ENCODE results near the gene CISD1. TPM values are rescaled to one million over a fixed set of nuclear protein-coding genes. Genes with fewer than 3 reads are reported as not detected.
"Not testable (repeated sequence)": the region's sequence is repeated elsewhere in the genome, so short reads cannot be mapped to it uniquely, and the experiment has no call there.

The CISD1 gene
- total RNA-seq: 4.0 TPM

GRCh38 chr10:58268946-58269781, at the start of gene CISD1:
TSS of gene CISD1 (plus strand) at chr10:58269162. CDS start at chr10:58269274, 112 bp downstream.
- peak; percentile 95 to 99 (median 99) for DNase-seq (ENCODE audit: low read depth in 2 of 3, low spot score in 2 of 3)

- DNase-seq (ENCODE audit: low read depth in 2 of 3, low spot score in 2 of 3): no peak
Measured at GRCh38 chr10:58219875-58220274, 49.1 kb upstream of the CISD1 start.

- no peak for DNase-seq (ENCODE audit: low read depth in 2 of 3, low spot score in 2 of 3)
Measured at GRCh38 chr10:58220769-58221451, 48.1 kb upstream of the CISD1 start.

- DNase-seq (ENCODE audit: low read depth in 2 of 3, low spot score in 2 of 3): no peak
Measured at GRCh38 chr10:58225654-58226053, 43.3 kb upstream of the CISD1 start.

GRCh38 chr10:58229856-58230255, 39.1 kb upstream of the CISD1 start:
- DNase-seq (ENCODE audit: low read depth in 2 of 3, low spot score in 2 of 3): not testable (repeated sequence)

- no peak for DNase-seq (ENCODE audit: low read depth in 2 of 3, low spot score in 2 of 3)
Measured at GRCh38 chr10:58237014-58237834, 31.7 kb upstream of the CISD1 start.

- no peak for DNase-seq (ENCODE audit: low read depth in 2 of 3, low spot score in 2 of 3)
Measured at GRCh38 chr10:58239561-58240169, 29.3 kb upstream of the CISD1 start.

GRCh38 chr10:58240531-58240930, 28.4 kb upstream of the CISD1 start:
- DNase-seq (ENCODE audit: low read depth in 2 of 3, low spot score in 2 of 3): no peak

GRCh38 chr10:58241346-58241745, 27.6 kb upstream of the CISD1 start:
- no peak for DNase-seq (ENCODE audit: low read depth in 2 of 3, low spot score in 2 of 3)

- DNase-seq (ENCODE audit: low read depth in 2 of 3, low spot score in 2 of 3): no peak
Measured at GRCh38 chr10:58243269-58243668, 25.7 kb upstream of the CISD1 start.

GRCh38 chr10:58243801-58244200, 25.2 kb upstream of the CISD1 start:
- DNase-seq (ENCODE audit: low read depth in 2 of 3, low spot score in 2 of 3): not testable (repeated sequence)

GRCh38 chr10:58244242-58244641, 24.7 kb upstream of the CISD1 start:
- not testable (repeated sequence) for DNase-seq (ENCODE audit: low read depth in 2 of 3, low spot score in 2 of 3)

GRCh38 chr10:58244666-58245065, 24.3 kb upstream of the CISD1 start:
- not testable (repeated sequence) for DNase-seq (ENCODE audit: low read depth in 2 of 3, low spot score in 2 of 3)

GRCh38 chr10:58253184-58253583, 15.8 kb upstream of the CISD1 start:
- DNase-seq (ENCODE audit: low read depth in 2 of 3, low spot score in 2 of 3): no peak

GRCh38 chr10:58254644-58255043, 14.3 kb upstream of the CISD1 start:
- DNase-seq (ENCODE audit: low read depth in 2 of 3, low spot score in 2 of 3): no peak

- DNase-seq (ENCODE audit: low read depth in 2 of 3, low spot score in 2 of 3): not testable (repeated sequence)
Measured at GRCh38 chr10:58256013-58256780, 12.8 kb upstream of the CISD1 start.

- no peak for DNase-seq (ENCODE audit: low read depth in 2 of 3, low spot score in 2 of 3)
Measured at GRCh38 chr10:58258977-58259692, 9.8 kb upstream of the CISD1 start.

GRCh38 chr10:58260334-58260733, 8.6 kb upstream of the CISD1 start:
- no peak for DNase-seq (ENCODE audit: low read depth in 2 of 3, low spot score in 2 of 3)

GRCh38 chr10:58262766-58263165, 6.2 kb upstream of the CISD1 start:
- no peak for DNase-seq (ENCODE audit: low read depth in 2 of 3, low spot score in 2 of 3)

Measured in hematopoietic multipotent progenitor cell (in vitro differentiated cells).